Astrocyte of the cerebellum (primary cell): Measurements from ENCODE around the gene TRAM2.

Experiments used
- DNase-seq: peaks from one replicate; pipeline ENCODE4 v3.0.0-alpha.2; 2011; ENCODE audit warnings: low read depth
- H3K4me3 ChIP-seq: 2 replicates; pipeline ENCODE4 v1.5.1; 2011; ENCODE audit warnings: mild to moderate bottlenecking, low read depth, low read length, moderate library complexity
- CTCF ChIP-seq: IDR thresholded peaks from 2 replicates; pipeline ENCODE4 v1.5.1; 2012; ENCODE audit warnings: low read length, low read depth, moderate library complexity, mild to moderate bottlenecking; ENCODE audit errors: missing control alignments
- in situ Hi-C: cut with HindIII; loops from 2 replicates; pipeline ENCODE4 v1.10.0; 2017; ENCODE audit warnings: low sequenced_read_pairs

TRAM2 gene

DNA sequence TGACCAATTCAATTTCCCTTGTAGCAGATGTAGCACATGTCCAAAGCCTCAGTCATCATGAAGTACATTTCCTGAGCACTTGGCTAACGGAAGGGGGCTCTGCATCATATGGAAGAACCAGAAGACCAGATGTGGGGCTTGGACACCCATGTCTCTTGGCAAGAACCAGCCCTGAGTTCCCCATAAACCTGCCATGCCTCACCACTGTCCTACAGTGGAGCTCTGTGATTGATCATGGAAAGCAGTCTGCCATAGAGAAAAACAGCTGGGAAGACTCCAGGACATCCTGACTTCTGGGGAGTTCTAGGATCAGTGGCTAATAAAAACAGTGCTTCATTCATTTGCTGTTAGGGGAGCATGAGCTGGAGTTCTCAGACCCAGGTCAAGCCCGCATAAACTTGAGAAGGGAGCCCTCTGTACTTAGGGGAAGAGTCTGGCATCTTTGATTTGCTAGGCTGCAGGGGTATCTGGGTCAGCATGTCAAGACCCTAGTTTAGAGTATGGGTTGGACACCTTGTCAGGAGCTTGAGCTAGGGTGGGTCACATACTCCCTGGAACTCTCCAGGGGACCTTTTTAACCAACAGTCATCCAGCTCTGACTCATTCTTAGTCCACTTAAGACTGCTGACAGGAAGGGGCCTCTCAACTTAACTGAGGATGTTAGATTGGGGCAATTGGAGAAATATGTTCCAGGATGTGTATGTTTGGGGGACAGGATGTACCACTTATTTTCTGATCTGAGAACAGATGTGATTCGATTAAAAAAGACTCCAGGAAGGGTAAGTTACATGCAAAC lies 26.3 kb upstream of the TRAM2 start:
- H3K4me3 ChIP-seq: no peak overlapping the region
- in situ Hi-C loops: no loop called here
- DNase-seq: no peak
- TF ChIP-seq CTCF: no peak

DNA sequence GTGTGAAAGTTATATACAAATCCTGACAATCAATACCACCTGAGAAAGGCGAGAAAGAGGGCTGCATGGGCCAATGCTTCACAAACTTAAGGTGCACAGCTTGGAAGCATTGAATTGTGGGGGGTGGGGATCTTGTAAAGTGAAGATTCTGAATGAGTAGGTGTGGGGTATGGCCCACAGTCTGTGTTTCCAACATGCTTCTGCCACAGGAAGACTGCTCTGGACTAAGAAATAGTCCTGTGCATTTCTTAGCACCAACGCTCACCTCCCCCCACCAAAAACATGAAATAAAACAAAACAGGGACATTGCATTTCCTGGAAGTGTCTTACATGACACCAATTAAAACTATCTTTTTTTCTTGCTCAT lies 21.9 kb upstream of the TRAM2 start:
- H3K4me3 ChIP-seq: no peak overlapping the region
- in situ Hi-C loops: no loop called here
- TF ChIP-seq CTCF: no peak
- DNase-seq: no peak

- no peak for DNase-seq
- in situ Hi-C loops: no loop called here
- TF ChIP-seq CTCF: peak; percentile 82
- no peak overlapping the region for H3K4me3 ChIP-seq
These were observed 21.4 kb upstream of the TRAM2 start for GRCh38 chr6:52598123-52598823.

- in situ Hi-C loops: no loop called here
- H3K4me3 ChIP-seq: no peak overlapping the region
- no peak for DNase-seq
- TF ChIP-seq CTCF: no peak
These were observed 20.9 kb upstream of the TRAM2 start for GRCh38 chr6:52597738-52598122.

- no peak for DNase-seq
- TF ChIP-seq CTCF: no peak
- in situ Hi-C loops: no loop called here
- no peak overlapping the region for H3K4me3 ChIP-seq
These were observed 19.6 kb upstream of the TRAM2 start for GRCh38 chr6:52596371-52597028.

DNA sequence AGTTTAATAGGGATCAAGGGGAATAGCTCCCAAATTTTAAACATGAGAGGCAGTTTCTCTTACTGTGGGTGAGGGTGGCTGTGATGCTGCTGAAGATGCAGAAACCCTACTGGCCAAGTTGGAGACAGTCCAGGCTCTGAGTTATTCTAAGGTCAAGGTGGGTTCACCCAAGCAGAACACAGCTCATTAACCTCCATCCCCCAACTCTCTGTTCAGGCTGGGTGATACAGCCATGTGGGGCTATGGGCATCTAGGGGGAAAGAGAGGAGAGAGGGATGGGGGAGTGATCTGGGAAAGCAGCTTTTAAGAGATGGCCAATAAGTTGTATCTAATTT lies 18.9 kb upstream of the TRAM2 start:
- in situ Hi-C loops: no loop called here
- no peak for DNase-seq
- no peak overlapping the region for H3K4me3 ChIP-seq
- TF ChIP-seq CTCF: no peak
